Airway epithelial cell (primary cell): ENCODE results near the gene SPATA13. TPM values are rescaled to one million over a fixed set of nuclear protein-coding genes. Genes with fewer than 3 reads are reported as not detected.

ENCODE experiments used
- total RNA-seq: library from RNA; depleted of rRNA; stranded (reverse); fragments of >200 nt; gene quantifications from 2 replicates; pipeline ENCODE4 v1.2.3, GENCODE V29; 2015

SPATA13 gene
- 2.0 and 4.2 TPM in 2 replicates for total RNA-seq

DNA sequence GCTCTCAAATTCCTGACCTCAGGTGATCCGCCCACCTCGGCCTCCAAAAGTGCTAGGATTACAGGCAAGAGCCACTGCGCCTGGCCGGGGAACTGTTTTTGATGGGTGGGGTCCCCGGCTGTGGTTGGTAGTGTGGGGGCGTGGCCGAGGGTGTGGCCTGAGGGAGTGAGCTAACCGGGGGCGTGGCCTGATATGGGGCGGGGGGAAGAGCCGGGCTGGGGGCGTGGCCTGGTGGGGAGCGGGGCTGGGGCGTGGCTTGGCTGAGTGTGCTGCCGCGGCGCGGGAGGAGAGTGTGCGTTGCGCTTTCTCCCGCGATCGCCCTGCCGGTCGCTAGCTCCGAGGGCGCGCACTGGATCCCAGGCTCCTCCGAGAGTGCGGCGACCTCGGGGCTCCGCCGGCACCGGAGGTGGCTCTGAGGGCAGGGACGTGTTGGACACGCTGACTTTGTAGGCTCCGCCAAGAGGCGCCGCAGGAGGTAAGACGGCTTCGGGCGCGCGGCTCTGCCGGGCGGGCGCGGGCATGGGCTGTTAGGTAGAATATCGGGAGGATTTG lies at the start of gene SPATA13:
Gene SPATA13 (plus strand): TSS at position 263 of the 552 bp plus-strand sequence. CDS start 62,210 bp downstream, outside the sequence.

GRCh38 chr13:24309300-24309699 lies 148.8 kb downstream of the SPATA13 start, which contains the start of gene C1QTNF9:
Gene C1QTNF9 (plus strand): TSS chr13:24309580. CDS start chr13:24316004, 6,424 bp downstream.

Other genes starting within 250 kb of the SPATA13 start
- gene C1QTNF9, start 148.9 kb downstream of the SPATA13 start, total RNA-seq, result not detected in 2 replicates